Activated CD8-positive, alpha-beta memory T cell treated with anti-CD3 and anti-CD28 coated beads, Interleukin-2, amount 10 ng/mL, durations not matched to agents 7 days and 5 days (primary cell): ENCODE results near the gene KANK3. TPM values are rescaled to one million over a fixed set of nuclear protein-coding genes. Genes with fewer than 3 reads are reported as not detected.
"Not testable (repeated sequence)": the region's sequence is repeated elsewhere in the genome, so short reads cannot be mapped to it uniquely, and the experiment has no call there.

Source experiments
- ATAC-seq: fragments of 150-1000 bp; cut with Tn5 transposase; one replicate; pipeline ENCODE4 v1.10.0; 2021; ENCODE audit warnings: moderate library complexity
- CTCF ChIA-PET: fragments of 350-600 bp; sonication (Branson Sonifier 250); formaldehyde crosslinking; loops from one replicate; lab custom pipeline; 2021; ENCODE audit warnings: antibody characterized with exemption; lab: Charles Lee
- DNase-seq: peaks from one replicate; pipeline ENCODE4 v3.0.0-alpha.2; 2020
- H3K27ac Mint-ChIP-seq: one replicate; pipeline ENCODE4 v1.8.0; 2021; ENCODE audit warnings: mild to moderate bottlenecking, mixed read lengths
- H3K27me3 Mint-ChIP-seq: one replicate; pipeline ENCODE4 v1.8.0; 2021; ENCODE audit warnings: mixed read lengths
- H3K36me3 Mint-ChIP-seq: one replicate; pipeline ENCODE4 v1.8.0; 2021; ENCODE audit warnings: mild to moderate bottlenecking, mixed read lengths
- H3K4me1 Mint-ChIP-seq: one replicate; pipeline ENCODE4 v1.8.0; 2021; ENCODE audit warnings: mixed read lengths
- H3K4me3 Mint-ChIP-seq: one replicate; pipeline ENCODE4 v1.8.0; 2021; ENCODE audit warnings: mild to moderate bottlenecking, moderate library complexity, mixed read lengths
- H3K9me3 Mint-ChIP-seq: one replicate; pipeline ENCODE4 v1.8.0; 2022; ENCODE audit warnings: low read depth, mixed read lengths
- total RNA-seq, 2 experiments: library from RNA; stranded (reverse); gene quantifications; one replicate each; pipeline ENCODE4 v1.2.3, GENCODE V29; 2021

The KANK3 gene
- total RNA-seq, 2 experiments from 2014 or later, result 3.2 to 3.7 TPM

GRCh38 chr19:8384569-8384968 lies 41.5 kb upstream of the KANK3 start:
- H3K27ac Mint-ChIP-seq, ATAC-seq, DNase-seq, H3K36me3 Mint-ChIP-seq, H3K4me1 Mint-ChIP-seq, CTCF ChIA-PET, H3K4me3 Mint-ChIP-seq, H3K9me3 Mint-ChIP-seq, H3K27me3 Mint-ChIP-seq: not testable (repeated sequence)

GRCh38 chr19:8379156-8379891 lies 36.3 kb upstream of the KANK3 start:
- CTCF ChIA-PET, result interaction anchor here (1.3 kb wide), 3 partner anchors 11 to 201 kb away, joined by 3 to 6 read pairs (median 3); partner anchors contain the start of gene RAB11B
- not testable (repeated sequence) for H3K9me3 Mint-ChIP-seq, H3K4me3 Mint-ChIP-seq, ATAC-seq, H3K27ac Mint-ChIP-seq, H3K4me1 Mint-ChIP-seq, H3K36me3 Mint-ChIP-seq, DNase-seq, H3K27me3 Mint-ChIP-seq

- Mint-ChIP-seq H3K27ac (no peak overlapping the region), H3K9me3 (no peaks in the 10 kb centered on the region), H3K27me3 (no peaks in the 10 kb centered on the region), H3K4me1 (peaks cover 9% of the 10 kb centered on the region), H3K36me3 (no peaks in the 10 kb centered on the region), H3K4me3 (no peak overlapping the region)
- ATAC-seq (no peak), DNase-seq (no peak)
- CTCF ChIA-PET, result interaction anchor here (2.3 kb wide), 1 partner anchor 24 kb away, joined by 12 read pairs; no protein-coding TSS in a partner anchor
Measured at GRCh38 chr19:8377598-8377997, 34.5 kb upstream of the KANK3 start.

- not testable (repeated sequence) for H3K4me3 Mint-ChIP-seq, H3K4me1 Mint-ChIP-seq, H3K27me3 Mint-ChIP-seq, H3K27ac Mint-ChIP-seq, H3K36me3 Mint-ChIP-seq, DNase-seq, H3K9me3 Mint-ChIP-seq, ATAC-seq
- CTCF ChIA-PET, result interaction anchor here (2.3 kb wide), 1 partner anchor 23 kb away, joined by 12 read pairs; no protein-coding TSS in a partner anchor
Measured at GRCh38 chr19:8376373-8376974, 33.4 kb upstream of the KANK3 start.

- not testable (repeated sequence) for H3K36me3 Mint-ChIP-seq, H3K4me1 Mint-ChIP-seq, H3K9me3 Mint-ChIP-seq, ATAC-seq, H3K27ac Mint-ChIP-seq, DNase-seq, H3K4me3 Mint-ChIP-seq, H3K27me3 Mint-ChIP-seq
- CTCF ChIA-PET, result interaction anchor here (2.3 kb wide), 1 partner anchor 22 kb away, joined by 12 read pairs; no protein-coding TSS in a partner anchor
Measured at GRCh38 chr19:8375766-8376165, 32.7 kb upstream of the KANK3 start.

GRCh38 chr19:8373867-8374813 lies 31.1 kb upstream of the KANK3 start:
- H3K4me1 Mint-ChIP-seq, result peaks cover 9% of the 10 kb centered on the region
- H3K36me3 Mint-ChIP-seq, result no peaks in the 10 kb centered on the region
- H3K9me3 Mint-ChIP-seq, result no peaks in the 10 kb centered on the region
- no peak overlapping the region for H3K4me3 Mint-ChIP-seq
- no peak overlapping the region for H3K27ac Mint-ChIP-seq
- no peaks in the 10 kb centered on the region for H3K27me3 Mint-ChIP-seq
- no peak for ATAC-seq
- no peak for DNase-seq
- CTCF ChIA-PET, result interaction anchor here (1.6 kb wide), 1 partner anchor 20 kb away, joined by 7 read pairs; no protein-coding TSS in a partner anchor

GRCh38 chr19:8371011-8371804 lies 28.1 kb upstream of the KANK3 start:
- Mint-ChIP-seq H3K9me3 (no peaks in the 10 kb centered on the region), H3K4me3 (no peak overlapping the region), H3K27ac (no peak overlapping the region), H3K36me3 (no peaks in the 10 kb centered on the region), H3K4me1 (peaks cover 1% of the 10 kb centered on the region), H3K27me3 (peaks cover 18% of the 10 kb centered on the region)
- DNase-seq (no peak), ATAC-seq (peak; percentile 23)
- CTCF ChIA-PET, result interaction anchor here (0.6 to 1.4 kb wide), 2 partner anchors 17 to 233 kb away, joined by 3 to 5 read pairs; no protein-coding TSS in a partner anchor

- H3K27me3 Mint-ChIP-seq, result peaks cover 26% of the 10 kb centered on the region
- H3K9me3 Mint-ChIP-seq, result no peaks in the 10 kb centered on the region
- no peak for ATAC-seq
- no peak overlapping the region for H3K4me3 Mint-ChIP-seq
- no peak overlapping the region for H3K27ac Mint-ChIP-seq
- no peak for DNase-seq
- no peaks in the 10 kb centered on the region for H3K36me3 Mint-ChIP-seq
- peaks cover 1% of the 10 kb centered on the region for H3K4me1 Mint-ChIP-seq
- CTCF ChIA-PET, result interaction anchor here (0.6 kb wide), 1 partner anchor 234 kb away, joined by 3 read pairs; no protein-coding TSS in a partner anchor
Measured at GRCh38 chr19:8370176-8371010, 27.3 kb upstream of the KANK3 start.

GRCh38 chr19:8367327-8368001 lies 24.4 kb upstream of the KANK3 start:
- Mint-ChIP-seq H3K36me3 (peaks cover 2% of the 10 kb centered on the region), H3K4me1 (peaks cover 8% of the 10 kb centered on the region), H3K9me3 (no peaks in the 10 kb centered on the region), H3K27ac (no peak overlapping the region), H3K27me3 (peaks cover 38% of the 10 kb centered on the region), H3K4me3 (no peak overlapping the region)
- no peak for DNase-seq
- CTCF ChIA-PET, result interaction anchor here (1.2 kb wide), 2 partner anchors 13 to 14 kb away, joined by 4 to 6 read pairs; no protein-coding TSS in a partner anchor
- ATAC-seq, result no peak

GRCh38 chr19:8366961-8367326 lies 23.9 kb upstream of the KANK3 start:
- DNase-seq (no peak), ATAC-seq (no peak)
- no peak overlapping the region for H3K4me3 Mint-ChIP-seq
- no peak overlapping the region for H3K27ac Mint-ChIP-seq
- H3K9me3 Mint-ChIP-seq, result no peaks in the 10 kb centered on the region
- H3K36me3 Mint-ChIP-seq, result peaks cover 2% of the 10 kb centered on the region
- peaks cover 8% of the 10 kb centered on the region for H3K4me1 Mint-ChIP-seq
- CTCF ChIA-PET, result interaction anchor here (1.2 kb wide), 1 partner anchor 13 kb away, joined by 4 read pairs; no protein-coding TSS in a partner anchor
- H3K27me3 Mint-ChIP-seq, result peaks cover 43% of the 10 kb centered on the region

- no peak overlapping the region for H3K27ac Mint-ChIP-seq
- peaks cover 46% of the 10 kb centered on the region for H3K27me3 Mint-ChIP-seq
- CTCF ChIA-PET, result interaction anchor here (1.2 to 4.7 kb wide), 4 partner anchors 12 to 34 kb away, joined by 3 to 34 read pairs (median 4); partner anchors contain the start of gene KANK3
- H3K9me3 Mint-ChIP-seq, result no peaks in the 10 kb centered on the region
- H3K4me1 Mint-ChIP-seq, result peaks cover 10% of the 10 kb centered on the region
- peaks cover 2% of the 10 kb centered on the region for H3K36me3 Mint-ChIP-seq
- H3K4me3 Mint-ChIP-seq, result no peak overlapping the region
- no peak for DNase-seq
- no peak for ATAC-seq
Measured at GRCh38 chr19:8366121-8366581, 23.1 kb upstream of the KANK3 start.
